ENCODE results near the gene FGF21. TPM values are rescaled to one million over a fixed set of nuclear protein-coding genes. Genes with fewer than 3 reads are reported as not detected.

FGF21 gene
- polyA plus RNA-seq, 1 of the 3 experiments (the other 2 are of a cell fraction) = not detected

GRCh38 chr19:48750771-48751504 lies 4.4 kb upstream of the FGF21 start:
- CTCF ChIA-PET = interaction anchor here (0.9 to 1.5 kb wide), 4 partner anchors 12 to 105 kb away, joined by 3 to 5 read pairs (median 4); partner anchors contain the start of gene CA11
- no peak overlapping the region for H3K9ac ChIP-seq
- no peak overlapping the region for H3K4me3 ChIP-seq (ENCODE audit: low read depth in 2 of 2, low read length in 1 of 2)
- H3K4me2 ChIP-seq = no peak overlapping the region
- H3K9me2 ChIP-seq = no peaks in the 10 kb centered on the region
- no peak for DNase-seq
- H3K27me3 ChIP-seq (ENCODE audit: insufficient read depth) = peaks cover 6% of the 10 kb centered on the region; the same call in 1 of the 2 replicates
- TF ChIP-seq EZH2phosphoT487 (IDR thresholded peaks at IDR 0.05; ENCODE audit: borderline replicate concordance, low read depth) (no peak), IRF3 (IDR thresholded peaks at IDR 0.05; ENCODE audit: low read depth, low read length) (no peak), POLR2AphosphoS5 (IDR thresholded peaks at IDR 0.05; ENCODE audit: low read depth, low read length) (no peak), USF2 (IDR thresholded peaks at IDR 0.05; ENCODE audit: borderline replicate concordance, low read depth, low read length) (no peak), USF1 (IDR thresholded peaks at IDR 0.05; ENCODE audit: borderline replicate concordance, low read depth) (no peak), NRF1 (IDR thresholded peaks at IDR 0.05; ENCODE audit: low read depth, low read length) (no peak), JUND (IDR thresholded peaks at IDR 0.05) (no peak), PBX3 (IDR thresholded peaks at IDR 0.05) (no peak), ELF1 (IDR thresholded peaks at IDR 0.05) (no peak), CTCF (IDR thresholded peaks at IDR 0.05) (no peak), RXRA (IDR thresholded peaks at IDR 0.05; ENCODE audit: borderline replicate concordance, low read depth) (no peak), TCF12 (IDR thresholded peaks at IDR 0.05) (no peak), RCOR1 (IDR thresholded peaks at IDR 0.05; ENCODE audit: low read length) (no peak), NFIC (IDR thresholded peaks at IDR 0.05; ENCODE audit: borderline replicate concordance) (no peak), MXI1 (IDR thresholded peaks at IDR 0.05; ENCODE audit: low read depth, low read length) (no peak), FOXJ3 (CRISPR knock-in tag; IDR thresholded peaks at IDR 0.05) (no peak), FOSL2 (IDR thresholded peaks at IDR 0.05; ENCODE audit: borderline replicate concordance, low read depth) (no peak), EP300 (IDR thresholded peaks at IDR 0.05; ENCODE audit: borderline replicate concordance in 1 of 2, low read depth in 1 of 2, low read length in 1 of 2) (no peak)
- TF ChIP-seq, protein P1, sequence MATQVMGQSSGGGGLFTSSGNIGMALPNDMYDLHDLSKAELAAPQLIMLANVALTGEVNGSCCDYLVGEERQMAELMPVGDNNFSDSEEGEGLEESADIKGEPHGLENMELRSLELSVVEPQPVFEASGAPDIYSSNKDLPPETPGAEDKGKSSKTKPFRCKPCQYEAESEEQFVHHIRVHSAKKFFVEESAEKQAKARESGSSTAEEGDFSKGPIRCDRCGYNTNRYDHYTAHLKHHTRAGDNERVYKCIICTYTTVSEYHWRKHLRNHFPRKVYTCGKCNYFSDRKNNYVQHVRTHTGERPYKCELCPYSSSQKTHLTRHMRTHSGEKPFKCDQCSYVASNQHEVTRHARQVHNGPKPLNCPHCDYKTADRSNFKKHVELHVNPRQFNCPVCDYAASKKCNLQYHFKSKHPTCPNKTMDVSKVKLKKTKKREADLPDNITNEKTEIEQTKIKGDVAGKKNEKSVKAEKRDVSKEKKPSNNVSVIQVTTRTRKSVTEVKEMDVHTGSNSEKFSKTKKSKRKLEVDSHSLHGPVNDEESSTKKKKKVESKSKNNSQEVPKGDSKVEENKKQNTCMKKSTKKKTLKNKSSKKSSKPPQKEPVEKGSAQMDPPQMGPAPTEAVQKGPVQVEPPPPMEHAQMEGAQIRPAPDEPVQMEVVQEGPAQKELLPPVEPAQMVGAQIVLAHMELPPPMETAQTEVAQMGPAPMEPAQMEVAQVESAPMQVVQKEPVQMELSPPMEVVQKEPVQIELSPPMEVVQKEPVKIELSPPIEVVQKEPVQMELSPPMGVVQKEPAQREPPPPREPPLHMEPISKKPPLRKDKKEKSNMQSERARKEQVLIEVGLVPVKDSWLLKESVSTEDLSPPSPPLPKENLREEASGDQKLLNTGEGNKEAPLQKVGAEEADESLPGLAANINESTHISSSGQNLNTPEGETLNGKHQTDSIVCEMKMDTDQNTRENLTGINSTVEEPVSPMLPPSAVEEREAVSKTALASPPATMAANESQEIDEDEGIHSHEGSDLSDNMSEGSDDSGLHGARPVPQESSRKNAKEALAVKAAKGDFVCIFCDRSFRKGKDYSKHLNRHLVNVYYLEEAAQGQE (IDR thresholded peaks at IDR 0.05; ENCODE audit: low read depth, low read length) = no peak
- no peaks in the 10 kb centered on the region for H3K9me3 ChIP-seq
- WGBS (ENCODE audit: low lambda C conversion rate) = 86% methylated on average over 21 of the region's 29 CpGs
- no peak overlapping the region for H3K27ac ChIP-seq (ENCODE audit: low read depth in 2 of 2, low read length in 1 of 2)
- no peaks in the 10 kb centered on the region for H3K36me3 ChIP-seq (replicated peaks in 1 of 2; ENCODE audit: control insufficient read depth in 1 of 2, insufficient read depth in 2 of 2, low read length in 1 of 2)
- no peak overlapping the region for H2AFZ ChIP-seq (ENCODE audit: low read depth)
- peaks cover 0 to 7% of the 10 kb centered on the region in 2 experiments; a peak in 1 of 4 replicates for H3K4me1 ChIP-seq (ENCODE audit: control insufficient read depth in 1 of 2, insufficient read depth in 2 of 2, low read depth in 1 of 2, low read length in 1 of 2)
- no peaks in the 10 kb centered on the region for H3K79me2 ChIP-seq (ENCODE audit: insufficient read depth)
- no peaks in the 10 kb centered on the region for H3F3A ChIP-seq (replicated peaks; ENCODE audit: insufficient read depth)
- H4K20me1 ChIP-seq (ENCODE audit: insufficient read depth) = no peaks in the 10 kb centered on the region
- POLR2A ChIA-PET = no interaction called here

All from SK-N-SH (cell line).